Fibroblast of mammary gland (primary cell): ENCODE data around the gene PEX5.

Source experiments
- DNase-seq: peaks from one replicate; pipeline ENCODE4 v3.0.0-alpha.2; 2010; ENCODE audit warnings: low read depth
- H3K4me3 ChIP-seq: 2 replicates; pipeline ENCODE4 v1.5.1; 2011; ENCODE audit warnings: low read depth, mild to moderate bottlenecking, low read length, moderate library complexity; ENCODE audit not compliant: control insufficient read depth
- TF ChIP-seq, protein P1 (sequence below): conservative IDR thresholded peaks from 2 replicates; pipeline ENCODE4 v1.5.1; 2011; ENCODE audit warnings: low read depth, low read length, inconsistent platforms; ENCODE audit not compliant: control insufficient read depth, insufficient read depth

The PEX5 gene

DNA sequence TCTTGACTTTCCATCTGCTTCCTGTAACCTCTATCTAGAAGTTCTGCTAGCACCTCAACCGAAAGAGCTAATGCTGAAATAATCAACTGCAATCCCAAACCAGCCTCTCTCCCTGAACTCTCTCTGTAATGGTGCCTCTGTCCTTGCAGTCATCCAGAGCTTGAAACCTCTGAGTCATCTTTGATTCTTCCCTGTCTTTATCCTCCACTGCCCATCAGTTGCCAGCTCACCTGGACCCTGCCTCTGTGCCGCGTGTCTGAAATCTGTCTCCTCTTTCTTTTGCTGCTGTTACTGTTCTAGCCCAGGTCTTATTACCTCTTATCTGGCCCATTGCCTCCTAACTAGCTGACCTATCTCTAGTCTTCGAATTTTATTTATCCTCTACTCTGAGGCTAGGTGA, 43.8 kb upstream of the PEX5 start:
- DNase-seq: no peak
- TF ChIP-seq, protein P1, sequence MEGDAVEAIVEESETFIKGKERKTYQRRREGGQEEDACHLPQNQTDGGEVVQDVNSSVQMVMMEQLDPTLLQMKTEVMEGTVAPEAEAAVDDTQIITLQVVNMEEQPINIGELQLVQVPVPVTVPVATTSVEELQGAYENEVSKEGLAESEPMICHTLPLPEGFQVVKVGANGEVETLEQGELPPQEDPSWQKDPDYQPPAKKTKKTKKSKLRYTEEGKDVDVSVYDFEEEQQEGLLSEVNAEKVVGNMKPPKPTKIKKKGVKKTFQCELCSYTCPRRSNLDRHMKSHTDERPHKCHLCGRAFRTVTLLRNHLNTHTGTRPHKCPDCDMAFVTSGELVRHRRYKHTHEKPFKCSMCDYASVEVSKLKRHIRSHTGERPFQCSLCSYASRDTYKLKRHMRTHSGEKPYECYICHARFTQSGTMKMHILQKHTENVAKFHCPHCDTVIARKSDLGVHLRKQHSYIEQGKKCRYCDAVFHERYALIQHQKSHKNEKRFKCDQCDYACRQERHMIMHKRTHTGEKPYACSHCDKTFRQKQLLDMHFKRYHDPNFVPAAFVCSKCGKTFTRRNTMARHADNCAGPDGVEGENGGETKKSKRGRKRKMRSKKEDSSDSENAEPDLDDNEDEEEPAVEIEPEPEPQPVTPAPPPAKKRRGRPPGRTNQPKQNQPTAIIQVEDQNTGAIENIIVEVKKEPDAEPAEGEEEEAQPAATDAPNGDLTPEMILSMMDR: no peak
- no peak overlapping the region for H3K4me3 ChIP-seq

DNA sequence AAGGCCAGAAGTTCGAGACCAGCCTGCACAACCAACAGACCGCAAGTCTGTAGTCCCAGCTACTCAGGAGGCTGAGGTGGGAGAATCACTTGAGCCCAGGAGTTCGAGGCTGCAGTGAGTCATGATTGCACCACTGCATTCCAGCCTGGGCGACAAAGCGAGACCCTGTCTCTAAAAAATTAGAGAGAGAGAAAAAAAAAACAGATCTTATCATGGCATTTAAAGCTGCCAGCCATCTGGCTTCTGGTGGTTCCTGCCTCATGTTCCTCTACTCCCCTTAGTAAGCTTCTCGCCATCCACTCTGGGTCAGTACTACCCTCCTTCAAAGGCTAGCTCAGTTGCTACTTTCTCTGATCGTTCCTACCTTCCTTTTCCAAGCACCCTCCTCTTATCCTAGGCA, 43.3 kb upstream of the PEX5 start:
- no peak overlapping the region for H3K4me3 ChIP-seq
- TF ChIP-seq, protein P1: no peak
- no peak for DNase-seq

DNA sequence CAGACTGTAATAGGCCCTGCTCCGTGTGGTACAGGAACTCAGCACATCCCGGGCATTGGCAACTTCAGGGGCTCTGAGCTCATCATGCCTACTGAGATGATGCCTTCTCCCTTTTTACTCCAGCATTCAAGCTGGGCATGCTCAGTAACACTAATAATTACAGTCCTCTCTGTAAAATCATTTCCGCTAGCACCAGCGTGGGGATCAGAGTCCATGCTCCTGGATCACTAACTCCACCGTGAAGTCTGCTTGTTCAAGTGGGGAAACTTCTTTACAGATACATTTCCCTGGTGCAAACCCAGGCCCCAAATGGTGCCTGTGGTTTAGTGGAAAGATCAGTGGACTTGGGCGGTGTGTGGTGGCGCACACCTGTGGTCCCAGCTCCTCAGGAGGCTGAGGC, 42.6 kb upstream of the PEX5 start:
- no peak overlapping the region for H3K4me3 ChIP-seq
- TF ChIP-seq, protein P1: no peak
- no peak for DNase-seq

DNA sequence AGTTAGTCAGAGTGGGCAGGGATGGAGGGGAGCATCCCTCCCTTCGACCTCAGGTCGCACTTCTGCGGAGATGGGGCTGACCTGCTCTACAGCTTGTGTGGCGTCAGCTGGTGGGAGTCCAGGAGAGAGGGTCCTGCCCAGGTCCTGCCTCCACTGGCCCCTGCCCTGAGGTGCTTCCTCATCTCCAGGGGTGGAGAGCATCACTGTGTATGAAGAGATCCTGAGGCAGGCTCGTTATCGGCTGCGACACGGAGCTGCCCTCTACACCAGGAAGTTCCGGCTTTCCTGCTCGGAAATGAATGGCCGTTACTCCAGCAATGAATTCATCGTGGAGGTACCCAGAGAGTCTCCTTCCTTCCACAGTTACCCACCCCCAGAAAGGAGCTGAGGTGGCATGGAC, 39.1 kb upstream of the PEX5 start:
- TF ChIP-seq, protein P1: no peak
- no peak overlapping the region for H3K4me3 ChIP-seq
- DNase-seq: no peak

DNA sequence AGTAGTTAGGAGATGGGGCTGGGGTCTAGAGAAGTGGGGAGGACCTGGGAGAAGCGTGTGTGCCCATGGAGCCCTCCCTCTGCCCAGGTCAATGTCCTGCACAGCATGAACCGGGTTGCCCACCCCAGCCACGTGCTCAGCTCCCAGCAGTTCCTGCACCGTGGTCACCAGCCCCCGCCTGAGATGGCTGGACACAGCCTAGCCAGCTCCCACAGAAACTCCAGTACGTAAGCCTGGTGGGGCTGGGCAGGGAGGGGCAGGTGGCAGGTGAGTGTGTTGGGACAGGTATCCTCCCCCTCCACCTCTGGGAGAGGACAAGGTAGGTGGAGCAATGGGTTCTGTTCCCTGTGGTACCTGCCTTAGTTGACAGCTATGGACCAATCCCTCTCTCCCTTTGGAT, 38.6 kb upstream of the PEX5 start:
- no peak for DNase-seq
- TF ChIP-seq, protein P1: no peak
- no peak overlapping the region for H3K4me3 ChIP-seq

DNA sequence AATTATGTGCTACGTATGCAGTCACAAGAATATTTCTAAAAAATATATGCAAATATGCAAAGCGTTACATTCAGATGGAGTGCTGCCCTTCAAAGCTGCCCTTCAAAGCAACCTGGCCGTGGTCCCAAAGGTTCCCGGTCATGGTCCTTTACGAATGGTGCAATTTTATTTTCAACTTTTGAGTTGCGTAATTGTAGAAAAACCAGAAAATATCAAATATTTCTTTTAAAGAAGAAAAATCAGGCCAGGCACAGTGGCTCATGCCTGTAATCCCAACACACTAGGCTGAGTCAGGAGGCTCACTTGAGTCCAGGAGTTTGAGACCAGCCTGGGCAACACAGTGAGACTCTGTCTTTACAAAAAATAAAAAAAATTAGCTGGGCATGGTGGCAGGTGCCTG, 38.0 kb upstream of the PEX5 start:
- TF ChIP-seq, protein P1: no peak
- H3K4me3 ChIP-seq: no peak overlapping the region
- DNase-seq: no peak

DNA sequence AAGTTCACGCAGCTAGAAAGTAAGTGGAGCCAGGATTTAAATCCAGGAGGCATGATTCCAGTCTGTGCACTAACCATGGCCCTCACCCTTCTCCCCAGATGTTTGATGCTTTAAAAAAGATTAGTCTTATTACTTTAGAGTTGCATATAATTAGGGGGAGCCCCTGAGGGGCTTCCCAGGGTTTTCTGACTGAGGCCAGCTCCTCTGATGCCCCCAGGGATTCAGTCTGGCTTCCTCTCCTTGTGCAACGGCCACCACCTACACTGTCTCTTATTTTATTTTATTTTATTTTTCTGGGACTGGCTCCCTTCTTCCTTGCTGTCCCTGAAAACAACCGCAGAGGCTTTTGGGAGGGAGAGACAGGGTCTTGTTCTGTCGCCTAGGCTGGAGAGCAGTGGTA, 36.7 kb upstream of the PEX5 start:
- TF ChIP-seq, protein P1: no peak
- no peak overlapping the region for H3K4me3 ChIP-seq

More for the DNA sequence above, 36.7 kb upstream of the PEX5 start:
- DNase-seq: no peak
